HT-29 (cell line): ENCODE data around the gene ADH1A. TPM values are rescaled to one million over a fixed set of nuclear protein-coding genes. Genes with fewer than 3 reads are reported as not detected.
"Not testable (repeated sequence)": the region's sequence is repeated elsewhere in the genome, so short reads cannot be mapped to it uniquely, and the experiment has no call there.

ENCODE experiments used
- DNase-seq: peaks from one replicate; pipeline ENCODE4 v3.0.0-alpha.2; 2015; ENCODE audit warnings: low spot score
- total RNA-seq: library from RNA; depleted of rRNA; stranded (reverse); fragments of >200 nt; shearing (Covaris generic); gene quantifications from 2 replicates; pipeline ENCODE4 v1.2.3, GENCODE V29; 2014; rRNA removed

ADH1A gene
- total RNA-seq, 1 experiment from 2014 or later: not detected

- no peak for DNase-seq
Observed at GRCh38 chr4:99281261-99281660, 9.5 kb downstream of the ADH1A start.

DNA sequence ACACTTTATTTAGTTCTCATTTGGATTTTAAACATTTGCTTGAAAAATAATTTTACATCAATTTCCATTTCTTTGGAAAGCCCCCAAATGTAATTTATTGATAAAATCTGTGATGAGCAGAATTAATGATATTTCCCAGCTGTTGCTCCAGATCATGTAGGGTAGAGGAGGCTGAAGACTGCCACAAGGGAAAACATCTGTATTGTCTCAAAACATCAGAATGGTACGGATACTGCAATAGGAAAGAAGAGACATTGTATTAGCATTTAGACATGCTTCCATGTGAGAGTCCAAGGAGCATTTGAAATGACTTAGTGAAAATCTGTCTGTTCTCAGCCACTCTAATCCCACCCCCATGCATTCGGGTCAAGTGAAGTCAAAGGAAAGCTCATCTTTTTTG lies 14.4 kb downstream of the ADH1A start:
- DNase-seq: no peak

GRCh38 chr4:99275885-99276284 lies 14.9 kb downstream of the ADH1A start:
- no peak for DNase-seq

GRCh38 chr4:99275050-99275449 lies 15.7 kb downstream of the ADH1A start:
- no peak for DNase-seq

- DNase-seq: no peak
Observed at GRCh38 chr4:99273704-99274103, 17.1 kb downstream of the ADH1A start.

DNA sequence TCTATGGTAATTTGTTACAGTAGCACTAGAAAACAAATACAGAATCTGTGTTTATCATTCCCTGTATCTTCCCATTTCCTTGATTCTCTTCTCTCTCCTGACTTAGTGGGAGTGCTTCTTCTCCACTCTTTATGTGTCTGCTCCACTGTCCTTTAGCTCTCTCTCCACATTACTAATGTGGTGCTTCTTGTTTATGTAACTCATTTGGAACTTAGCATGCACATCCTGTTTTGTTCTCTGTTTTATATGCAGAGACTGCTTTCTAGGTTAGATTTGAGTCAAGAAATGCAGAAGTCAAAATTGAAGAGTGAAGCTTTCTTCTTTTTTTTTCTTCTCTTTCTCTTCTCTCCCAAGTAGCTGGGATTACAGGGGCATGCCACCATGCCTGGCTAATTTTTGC lies 25.9 kb downstream of the ADH1A start:
- no peak for DNase-seq

- no peak for DNase-seq
Observed at GRCh38 chr4:99252746-99253145, 38.0 kb downstream of the ADH1A start.

DNA sequence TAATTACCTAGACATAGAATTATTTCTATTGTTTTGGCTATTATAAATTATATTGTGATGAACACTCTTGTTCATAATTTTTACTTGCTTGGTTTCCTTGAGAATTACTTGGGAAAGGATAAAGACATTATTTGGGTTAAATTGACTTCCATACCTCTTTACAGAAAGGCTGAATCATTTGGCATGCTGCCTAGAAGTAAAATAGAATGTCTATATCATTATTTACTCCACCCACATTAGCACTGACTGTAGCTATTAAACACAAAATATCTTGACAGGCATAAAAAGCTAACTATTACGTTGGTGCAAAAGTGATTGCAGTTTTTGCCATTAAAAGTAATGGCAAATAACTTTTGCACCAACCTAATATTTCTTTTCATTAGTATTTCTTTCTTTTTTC lies 42.1 kb downstream of the ADH1A start:
- DNase-seq: no peak

- no peak for DNase-seq
Observed at GRCh38 chr4:99235955-99236354, 54.8 kb downstream of the ADH1A start.

GRCh38 chr4:99234331-99235010 lies 56.3 kb downstream of the ADH1A start:
- no peak for DNase-seq

GRCh38 chr4:99233397-99233796 lies 57.4 kb downstream of the ADH1A start:
- not testable (repeated sequence) for DNase-seq

- DNase-seq: not testable (repeated sequence)
Observed at GRCh38 chr4:99228706-99229105, 62.1 kb downstream of the ADH1A start.

DNA sequence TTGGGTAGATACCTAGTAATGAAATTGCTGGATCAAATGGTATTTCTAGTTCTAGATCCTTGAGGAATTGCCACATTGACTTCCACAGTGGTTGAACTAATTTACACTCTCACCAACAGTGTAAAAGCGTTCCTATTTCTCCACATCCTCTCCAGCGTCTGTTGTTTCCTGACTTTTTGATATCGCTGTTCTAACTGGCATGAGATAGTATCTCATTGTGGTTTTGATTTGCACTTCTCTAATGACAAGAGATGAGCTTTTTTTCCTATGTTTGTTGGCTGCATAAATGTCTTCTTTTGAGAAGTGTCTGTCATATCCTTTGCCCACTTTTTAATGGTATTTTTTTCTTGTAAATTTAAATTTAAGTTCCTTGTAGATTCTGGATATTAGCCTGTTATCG lies 63.1 kb downstream of the ADH1A start:
- not testable (repeated sequence) for DNase-seq

Other genes with a start within 250 kb of the ADH1A start
- gene ADH5, start 202.2 kb downstream of the ADH1A start, total RNA-seq: 82.6 and 85.5 TPM in 2 replicates
- gene ADH4, start 146.7 kb downstream of the ADH1A start, total RNA-seq: not detected in 2 replicates
- 0.13 and 0.47 TPM in 2 replicates for gene ADH6, start 71.7 kb downstream of the ADH1A start, total RNA-seq
- not detected in 2 replicates for gene ADH1B, start 30.4 kb upstream of the ADH1A start, total RNA-seq
- 2.7 and 5.9 TPM in 2 replicates for gene ADH1C, start 61.8 kb upstream of the ADH1A start, total RNA-seq
- gene ADH7, start 144.4 kb upstream of the ADH1A start, total RNA-seq: not detected in 2 replicates
- gene C4orf17, start 220.0 kb upstream of the ADH1A start, total RNA-seq: not detected in 2 replicates